ENCODE results near the gene PTRH2.

DNA sequence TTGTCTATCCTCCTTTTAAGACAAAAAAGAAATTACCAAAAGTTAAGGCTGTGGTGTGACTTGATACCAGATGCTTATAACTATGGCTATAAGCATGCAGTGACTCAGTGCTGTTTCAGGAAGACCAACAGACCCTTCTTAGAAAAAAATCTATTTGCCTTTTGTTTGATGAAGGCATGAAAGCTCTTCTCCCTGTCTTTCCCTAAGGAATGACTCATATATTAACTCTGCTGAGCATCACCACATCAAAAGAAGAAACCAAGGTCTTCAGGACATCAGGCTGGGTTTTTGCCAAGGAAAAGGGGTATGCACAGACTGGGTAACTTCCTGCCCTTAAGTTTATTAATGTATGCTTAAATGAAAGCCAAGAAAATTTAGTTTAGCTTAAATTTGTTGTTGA, 47.3 kb upstream of the PTRH2 start:
- TF ChIP-seq, protein P1, sequence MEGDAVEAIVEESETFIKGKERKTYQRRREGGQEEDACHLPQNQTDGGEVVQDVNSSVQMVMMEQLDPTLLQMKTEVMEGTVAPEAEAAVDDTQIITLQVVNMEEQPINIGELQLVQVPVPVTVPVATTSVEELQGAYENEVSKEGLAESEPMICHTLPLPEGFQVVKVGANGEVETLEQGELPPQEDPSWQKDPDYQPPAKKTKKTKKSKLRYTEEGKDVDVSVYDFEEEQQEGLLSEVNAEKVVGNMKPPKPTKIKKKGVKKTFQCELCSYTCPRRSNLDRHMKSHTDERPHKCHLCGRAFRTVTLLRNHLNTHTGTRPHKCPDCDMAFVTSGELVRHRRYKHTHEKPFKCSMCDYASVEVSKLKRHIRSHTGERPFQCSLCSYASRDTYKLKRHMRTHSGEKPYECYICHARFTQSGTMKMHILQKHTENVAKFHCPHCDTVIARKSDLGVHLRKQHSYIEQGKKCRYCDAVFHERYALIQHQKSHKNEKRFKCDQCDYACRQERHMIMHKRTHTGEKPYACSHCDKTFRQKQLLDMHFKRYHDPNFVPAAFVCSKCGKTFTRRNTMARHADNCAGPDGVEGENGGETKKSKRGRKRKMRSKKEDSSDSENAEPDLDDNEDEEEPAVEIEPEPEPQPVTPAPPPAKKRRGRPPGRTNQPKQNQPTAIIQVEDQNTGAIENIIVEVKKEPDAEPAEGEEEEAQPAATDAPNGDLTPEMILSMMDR (IDR thresholded peaks at IDR 0.05; ENCODE audit: low read length), result no peak
- no peak for TF ChIP-seq EZH2phosphoT487 (IDR thresholded peaks at IDR 0.05; ENCODE audit: low read length)
